Gastroesophageal sphincter (tissue), 3 donors: ENCODE data around the gene OTC.

Experiments
- POLR2AphosphoS5 ChIP-seq: sonication (generic); formaldehyde crosslinking; IDR thresholded peaks from one replicate; pipeline ENCODE4 v1.6.1; 2017; ENCODE audit warnings: antibody characterized with exemption
- TF ChIP-seq, protein P1 (sequence below), 4 experiments: fragments of 200-600 bp in 2 of 4; fragments of 450-650 bp in 2 of 4; sonication (generic) in 1 of 4; IDR thresholded peaks; one replicate each; pipeline ENCODE4 v1.5.1; 2017 to 2019; ENCODE audit warnings: antibody characterized with exemption in 4 of 4, mild to moderate bottlenecking in 2 of 4, moderate library complexity in 2 of 4

- TF ChIP-seq, protein P1, sequence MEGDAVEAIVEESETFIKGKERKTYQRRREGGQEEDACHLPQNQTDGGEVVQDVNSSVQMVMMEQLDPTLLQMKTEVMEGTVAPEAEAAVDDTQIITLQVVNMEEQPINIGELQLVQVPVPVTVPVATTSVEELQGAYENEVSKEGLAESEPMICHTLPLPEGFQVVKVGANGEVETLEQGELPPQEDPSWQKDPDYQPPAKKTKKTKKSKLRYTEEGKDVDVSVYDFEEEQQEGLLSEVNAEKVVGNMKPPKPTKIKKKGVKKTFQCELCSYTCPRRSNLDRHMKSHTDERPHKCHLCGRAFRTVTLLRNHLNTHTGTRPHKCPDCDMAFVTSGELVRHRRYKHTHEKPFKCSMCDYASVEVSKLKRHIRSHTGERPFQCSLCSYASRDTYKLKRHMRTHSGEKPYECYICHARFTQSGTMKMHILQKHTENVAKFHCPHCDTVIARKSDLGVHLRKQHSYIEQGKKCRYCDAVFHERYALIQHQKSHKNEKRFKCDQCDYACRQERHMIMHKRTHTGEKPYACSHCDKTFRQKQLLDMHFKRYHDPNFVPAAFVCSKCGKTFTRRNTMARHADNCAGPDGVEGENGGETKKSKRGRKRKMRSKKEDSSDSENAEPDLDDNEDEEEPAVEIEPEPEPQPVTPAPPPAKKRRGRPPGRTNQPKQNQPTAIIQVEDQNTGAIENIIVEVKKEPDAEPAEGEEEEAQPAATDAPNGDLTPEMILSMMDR (IDR thresholded peaks at IDR 0.05): no peak
- TF ChIP-seq POLR2AphosphoS5: no peak
These were observed 16.4 kb downstream of the OTC start for GRCh38 chrX:38368774-38369173.
